Esophagus muscularis mucosa (tissue), 3 donors: Measurements from ENCODE around the gene KLK13.

Experiments
- CTCF ChIP-seq, 3 experiments: fragments of 200-600 bp in 2 of 3; fragments of 450-650 bp in 1 of 3; sonication (generic) in 2 of 3; IDR thresholded peaks; one replicate each; pipeline ENCODE4 v1.5.1; 2017 to 2019; ENCODE audit warnings: antibody characterized with exemption in 3 of 3, mild to moderate bottlenecking in 2 of 3, moderate library complexity in 1 of 3
- POLR2A ChIP-seq: fragments of 450-650 bp; IDR thresholded peaks from one replicate; pipeline ENCODE4 v1.6.1; 2017; ENCODE audit warnings: antibody characterized with exemption, moderate library complexity, mild to moderate bottlenecking, low read depth
- POLR2AphosphoS5 ChIP-seq, 2 donors: sonication (generic); formaldehyde crosslinking; IDR thresholded peaks; one replicate each; pipeline ENCODE4 v1.6.1; 2017; ENCODE audit warnings: antibody characterized with exemption in 2 of 2

- TF ChIP-seq CTCF (IDR thresholded peaks at IDR 0.05) (no peak), POLR2A (no peak), POLR2AphosphoS5 (IDR thresholded peaks at IDR 0.05) (no peak)
Measured at GRCh38 chr19:51014242-51014641, 50.6 kb downstream of the KLK13 start.
